Activated CD8-positive, alpha-beta memory T cell treated with anti-CD3 and anti-CD28 coated beads, Interleukin-2, amount 50 U/mL, for 24 hours (primary cell): Measurements from ENCODE around the gene TYW1.
"Not testable (repeated sequence)": the region's sequence is repeated elsewhere in the genome, so short reads cannot be mapped to it uniquely, and the experiment has no call there.

ENCODE experiments used
- DNase-seq: peaks from one replicate; pipeline ENCODE4 v3.0.0-alpha.2; 2020; ENCODE audit errors: extremely low read depth

The TYW1 gene

DNA sequence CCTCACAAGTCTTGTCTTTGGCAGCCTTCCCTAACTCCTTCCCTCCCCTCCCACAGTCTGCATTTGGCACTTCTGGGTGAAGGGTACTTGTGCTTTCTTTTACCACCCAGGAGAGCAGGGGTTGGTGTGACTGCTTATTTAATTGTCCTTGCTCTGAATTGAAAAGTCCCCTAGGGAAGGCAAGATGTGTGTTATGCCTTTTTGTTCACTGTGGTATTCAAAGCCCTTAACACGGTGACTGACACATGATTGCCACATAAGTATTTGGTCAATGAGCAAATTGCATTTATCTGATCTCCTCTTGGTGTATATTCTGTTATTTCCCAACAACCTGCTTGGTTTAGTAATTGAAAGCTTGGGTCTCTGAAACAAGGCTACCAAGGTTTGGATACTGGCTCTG lies 134.1 kb downstream of the TYW1 start:
- not testable (repeated sequence) for DNase-seq

DNA sequence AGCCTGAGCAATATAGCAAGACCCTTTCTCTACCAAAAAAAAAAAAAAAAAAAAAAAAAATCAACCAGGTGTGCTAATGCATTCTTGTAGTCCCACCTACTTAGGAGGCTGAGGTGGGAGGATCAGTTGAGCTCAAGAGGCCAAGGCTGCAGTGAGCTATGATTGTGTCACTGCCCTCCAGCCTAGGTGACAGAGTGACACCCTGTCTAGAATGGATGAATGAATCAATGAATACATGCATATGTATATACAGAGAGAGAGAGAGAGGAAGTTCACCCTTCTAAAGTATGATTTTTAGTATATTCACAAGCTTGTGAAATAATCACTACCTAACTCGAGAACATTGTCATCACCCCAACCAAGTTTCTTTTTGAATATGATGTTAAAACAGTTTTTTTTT lies 138.3 kb downstream of the TYW1 start:
- not testable (repeated sequence) for DNase-seq

DNA sequence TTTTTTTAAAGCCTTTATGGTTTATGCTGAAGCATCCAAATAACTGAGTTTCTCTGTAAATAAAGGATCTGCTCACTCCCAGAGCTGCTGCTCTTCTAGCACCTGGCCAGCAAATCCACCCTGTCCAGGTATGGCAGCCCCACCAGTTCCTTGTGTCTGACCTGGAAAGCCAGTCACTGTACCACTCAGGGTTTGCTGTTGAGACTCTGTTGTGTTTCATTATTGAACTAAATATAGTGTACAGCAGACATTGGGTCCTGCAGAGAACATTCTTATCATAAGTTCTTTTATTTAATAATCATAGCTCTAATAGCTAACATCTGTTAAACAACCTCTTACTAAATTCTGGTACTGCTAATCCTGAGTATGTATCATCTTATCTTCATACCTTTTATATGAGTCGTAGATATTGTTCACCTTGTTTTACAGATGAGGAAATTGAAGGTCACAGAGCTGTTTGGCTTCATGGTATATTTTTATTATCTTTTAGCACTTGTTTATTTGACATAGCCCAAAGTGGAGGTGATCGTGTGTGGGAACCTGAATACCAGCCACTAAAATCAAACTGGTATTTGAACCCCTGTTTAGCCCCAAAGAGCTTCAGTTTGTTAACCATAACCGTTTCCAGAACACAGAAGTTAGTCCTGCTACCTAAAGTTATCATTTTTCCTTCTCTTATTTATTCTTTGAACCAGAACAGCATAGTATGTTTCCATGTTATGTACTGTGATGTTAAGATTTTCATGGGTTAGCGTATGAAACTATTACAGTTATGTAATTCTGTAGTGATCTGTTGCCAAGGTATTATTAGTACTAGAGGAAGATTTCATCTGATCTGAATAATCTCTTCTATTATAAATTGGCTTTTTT lies 139.2 kb downstream of the TYW1 start:
- not testable (repeated sequence) for DNase-seq

DNA sequence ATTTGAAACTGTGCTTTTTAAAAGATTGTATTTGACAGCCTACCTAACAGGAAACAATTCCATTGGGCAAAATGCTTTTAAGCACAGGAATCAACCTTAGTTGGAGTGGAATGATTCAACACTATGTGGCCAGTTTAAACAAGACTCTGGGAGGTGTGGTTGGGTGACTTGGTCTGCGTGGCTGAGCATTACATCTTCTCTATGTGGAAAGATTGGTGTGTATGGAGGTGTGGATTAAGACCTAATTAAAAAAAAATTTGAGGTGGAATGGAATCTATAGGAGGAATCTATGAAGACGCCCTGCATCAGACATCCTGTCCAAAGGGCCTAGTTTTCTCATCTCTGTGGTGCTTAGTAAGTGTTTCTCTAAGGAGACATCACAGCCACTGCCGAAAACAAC lies 140.9 kb downstream of the TYW1 start:
- DNase-seq: not testable (repeated sequence)

DNA sequence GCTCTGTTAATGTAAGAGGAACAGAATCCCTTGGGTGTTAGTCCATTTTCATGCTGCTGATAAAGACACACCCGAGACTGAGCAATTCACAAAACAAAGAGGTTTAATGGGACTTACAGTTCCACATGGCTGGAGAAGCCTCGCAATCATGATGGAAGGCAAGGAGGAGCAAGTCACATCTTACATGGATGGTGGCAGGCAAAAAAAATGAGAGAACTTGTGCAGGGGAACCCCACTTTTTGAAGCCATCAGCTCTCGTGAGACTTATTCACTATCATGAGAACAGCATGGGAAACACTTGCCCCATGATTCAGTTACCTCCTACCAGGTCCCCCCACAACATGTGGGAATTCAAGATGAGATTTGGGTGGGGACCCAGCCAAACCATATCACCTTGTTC lies 143.2 kb downstream of the TYW1 start:
- DNase-seq: not testable (repeated sequence)

DNA sequence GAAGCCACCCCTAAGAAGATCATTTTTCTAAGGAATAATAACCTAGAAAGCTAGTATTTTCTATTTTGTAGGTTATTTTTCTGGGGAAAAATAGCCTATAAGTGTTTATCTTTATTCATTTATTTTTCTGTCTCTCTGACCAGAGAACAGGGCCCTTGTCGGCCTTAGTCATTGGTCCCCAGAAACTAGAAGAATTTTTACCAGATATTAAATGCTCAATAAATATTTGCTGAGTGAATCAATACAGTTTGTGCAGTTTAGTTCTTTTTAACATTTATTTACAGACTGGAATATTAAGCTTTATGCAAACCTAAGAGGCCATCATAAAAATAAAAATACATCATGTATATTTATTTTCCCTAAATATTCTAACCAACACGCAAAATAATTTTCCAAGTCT lies 144.4 kb downstream of the TYW1 start:
- not testable (repeated sequence) for DNase-seq

DNA sequence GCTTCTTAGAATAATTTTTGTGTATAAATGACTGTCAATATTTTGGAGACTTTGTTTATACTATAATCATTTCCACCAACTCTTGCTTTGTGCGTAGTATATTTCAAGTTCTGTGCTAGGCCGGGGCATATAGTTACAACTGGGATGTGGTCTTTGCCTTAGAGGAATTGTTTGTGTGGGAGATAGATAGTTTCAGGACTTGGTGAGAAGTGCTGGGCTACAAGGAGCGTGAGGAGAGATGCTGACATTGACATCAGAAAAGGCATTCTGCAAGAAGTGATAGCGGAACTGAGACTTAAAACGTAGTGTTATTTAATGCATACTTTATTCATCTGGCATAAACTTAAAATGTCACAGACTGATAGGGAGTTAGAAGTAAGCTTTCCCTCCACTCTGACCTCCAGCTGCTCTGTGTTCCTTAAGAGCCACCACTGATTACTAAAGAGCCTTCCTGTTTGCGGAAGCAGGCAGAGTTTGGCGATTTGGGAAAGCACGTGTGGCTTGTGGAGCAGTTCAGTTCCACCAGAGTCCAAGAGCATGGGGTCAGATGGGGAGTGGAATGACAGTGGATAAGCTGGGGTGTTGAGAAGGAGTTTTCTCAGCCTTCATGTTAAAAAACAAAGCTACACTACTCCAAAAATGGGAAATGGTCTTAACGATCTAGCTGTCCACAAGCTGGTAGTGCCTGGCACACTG lies 146.6 kb downstream of the TYW1 start:
- DNase-seq: not testable (repeated sequence)

DNA sequence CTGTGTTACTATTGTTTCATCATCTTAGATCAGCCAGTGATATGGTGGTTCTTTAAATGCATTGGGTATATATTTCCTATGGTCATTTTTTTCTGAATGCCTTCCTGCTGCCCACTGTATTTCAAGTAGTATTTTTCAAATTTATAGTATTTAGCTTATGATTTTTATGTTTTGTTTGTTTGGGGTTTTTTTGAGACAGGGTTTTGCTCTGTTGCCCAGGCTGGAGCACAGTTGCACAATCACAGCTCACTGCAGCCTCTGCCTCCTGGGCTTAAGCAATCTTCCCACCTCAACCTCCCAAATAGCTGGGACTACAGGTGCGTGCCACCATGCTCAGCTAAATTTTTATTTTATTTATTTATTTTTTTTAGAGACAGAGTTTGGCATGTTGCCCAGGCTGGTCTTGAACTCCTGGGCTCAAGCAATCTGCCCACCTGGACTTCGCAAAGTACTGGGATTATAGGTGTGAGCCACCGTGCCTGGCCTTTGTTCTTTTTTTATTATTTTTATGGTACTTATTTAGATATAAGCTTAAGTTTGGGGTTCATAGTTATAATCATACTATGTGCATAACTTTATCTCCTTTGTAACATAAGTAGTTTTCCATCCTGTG lies 149.1 kb downstream of the TYW1 start:
- not testable (repeated sequence) for DNase-seq

DNA sequence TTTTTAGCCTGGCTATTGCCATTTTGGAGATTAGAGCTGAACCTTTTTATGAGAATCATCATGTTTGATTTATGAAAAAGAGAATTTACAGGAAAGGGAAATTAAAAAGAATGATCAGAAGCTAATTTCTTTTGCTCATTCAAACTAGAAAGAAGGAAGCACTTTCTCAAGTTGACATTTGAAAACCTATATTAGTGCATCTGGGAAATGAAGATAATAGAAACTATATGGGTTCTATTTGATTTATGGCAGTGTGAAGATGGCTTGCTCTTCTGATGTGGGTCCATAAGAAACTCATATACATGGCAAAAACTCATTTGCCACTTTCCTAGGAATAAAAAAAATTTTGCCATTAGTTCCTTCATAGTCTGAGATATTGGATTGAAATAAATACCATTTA lies 152.5 kb downstream of the TYW1 start:
- DNase-seq: not testable (repeated sequence)

DNA sequence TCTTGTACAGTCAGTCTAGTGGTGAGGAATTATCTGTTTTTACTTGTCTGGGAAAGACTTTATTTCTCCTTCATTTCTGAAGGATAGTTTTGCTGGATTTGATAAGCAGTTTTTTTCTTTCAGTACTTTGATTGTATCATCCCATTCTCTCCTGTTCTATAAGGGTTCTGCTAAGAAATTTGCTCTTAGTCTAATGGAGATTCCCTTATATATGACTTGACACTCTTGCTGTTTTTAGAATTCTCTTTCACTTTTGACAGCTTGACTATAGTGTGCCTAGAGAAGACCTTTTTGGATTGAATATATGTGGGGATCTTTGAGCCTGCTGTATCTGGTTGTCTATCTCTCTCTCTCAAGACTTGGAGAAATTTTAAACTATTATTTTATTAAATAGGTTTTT lies 157.7 kb downstream of the TYW1 start:
- DNase-seq: not testable (repeated sequence)

DNA sequence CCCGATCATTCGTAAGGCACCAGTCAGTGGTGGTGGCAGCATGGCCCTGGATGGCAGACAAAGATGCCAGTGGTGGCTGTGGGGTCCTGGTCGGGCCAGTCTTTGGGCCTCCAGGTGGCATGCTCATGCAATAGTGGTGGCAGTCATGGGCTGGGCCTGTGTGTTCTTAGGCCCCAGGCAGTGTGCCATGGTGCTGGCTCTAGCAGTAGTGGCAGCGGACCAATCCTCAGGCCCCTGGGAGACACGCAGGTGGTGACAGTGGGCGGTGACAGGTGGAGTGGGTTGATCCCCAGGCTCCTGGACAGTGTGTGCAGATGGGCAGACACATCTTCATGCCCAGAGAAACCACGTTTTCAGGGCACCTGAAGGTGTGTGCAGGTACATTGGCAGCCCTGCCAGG lies 159.4 kb downstream of the TYW1 start:
- not testable (repeated sequence) for DNase-seq

DNA sequence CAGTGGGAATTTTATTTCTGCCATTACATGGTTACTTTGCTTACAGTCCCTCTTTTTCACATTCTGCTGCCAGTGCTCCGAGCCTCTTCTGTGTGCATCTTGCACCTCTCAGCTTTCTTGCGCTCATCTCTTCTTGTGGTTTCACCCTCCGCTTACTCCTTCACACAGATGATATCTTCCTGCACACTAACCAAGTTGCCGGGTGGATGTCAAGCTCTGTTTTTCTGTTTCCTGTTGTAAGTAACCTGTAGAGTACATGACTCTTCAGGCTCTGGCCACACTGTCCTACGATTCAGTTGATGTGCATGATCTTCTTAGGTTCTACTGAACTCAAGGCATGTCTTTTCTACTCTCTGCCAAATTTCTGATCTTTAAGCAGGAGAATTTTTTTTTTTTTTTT lies 166.7 kb downstream of the TYW1 start:
- not testable (repeated sequence) for DNase-seq

DNA sequence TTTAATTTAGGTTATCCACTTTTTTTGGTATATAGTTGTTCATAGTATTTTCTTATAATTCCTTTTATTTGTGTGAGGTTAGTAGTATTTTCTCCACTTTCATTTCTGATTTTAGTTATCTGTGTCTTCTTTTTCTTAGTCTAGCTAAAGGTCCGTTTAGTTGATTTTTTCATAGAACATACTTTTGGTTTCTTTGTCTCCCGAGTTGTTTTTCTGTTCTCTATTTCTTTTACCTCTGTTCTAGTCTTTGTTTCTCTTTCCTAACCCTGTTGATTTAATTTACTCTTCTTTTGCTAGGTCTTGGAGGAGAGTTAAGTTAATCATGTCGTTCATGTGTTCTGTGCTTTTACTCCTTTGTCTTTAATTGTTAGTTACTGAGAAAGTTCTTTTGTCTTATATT lies 174.5 kb downstream of the TYW1 start:
- DNase-seq: not testable (repeated sequence)

DNA sequence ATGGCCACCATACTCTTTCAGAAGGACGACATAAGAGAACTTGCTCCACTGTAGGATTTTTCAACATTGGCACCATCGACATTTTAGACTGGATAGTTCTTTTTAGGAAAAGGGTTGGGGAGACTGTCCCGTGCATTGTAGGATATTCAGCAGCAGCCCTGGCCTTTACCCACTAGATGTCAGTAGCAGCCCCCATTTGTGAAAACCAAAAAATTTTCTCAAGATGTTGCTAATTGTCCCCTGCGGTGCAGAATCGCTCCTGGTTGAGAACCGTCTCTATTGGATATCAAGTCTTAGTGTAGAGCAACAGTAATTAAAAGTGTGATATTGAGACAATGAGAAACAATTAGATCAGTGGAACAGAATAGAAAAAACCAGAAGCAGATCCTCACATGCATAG lies 180.1 kb downstream of the TYW1 start:
- not testable (repeated sequence) for DNase-seq

DNA sequence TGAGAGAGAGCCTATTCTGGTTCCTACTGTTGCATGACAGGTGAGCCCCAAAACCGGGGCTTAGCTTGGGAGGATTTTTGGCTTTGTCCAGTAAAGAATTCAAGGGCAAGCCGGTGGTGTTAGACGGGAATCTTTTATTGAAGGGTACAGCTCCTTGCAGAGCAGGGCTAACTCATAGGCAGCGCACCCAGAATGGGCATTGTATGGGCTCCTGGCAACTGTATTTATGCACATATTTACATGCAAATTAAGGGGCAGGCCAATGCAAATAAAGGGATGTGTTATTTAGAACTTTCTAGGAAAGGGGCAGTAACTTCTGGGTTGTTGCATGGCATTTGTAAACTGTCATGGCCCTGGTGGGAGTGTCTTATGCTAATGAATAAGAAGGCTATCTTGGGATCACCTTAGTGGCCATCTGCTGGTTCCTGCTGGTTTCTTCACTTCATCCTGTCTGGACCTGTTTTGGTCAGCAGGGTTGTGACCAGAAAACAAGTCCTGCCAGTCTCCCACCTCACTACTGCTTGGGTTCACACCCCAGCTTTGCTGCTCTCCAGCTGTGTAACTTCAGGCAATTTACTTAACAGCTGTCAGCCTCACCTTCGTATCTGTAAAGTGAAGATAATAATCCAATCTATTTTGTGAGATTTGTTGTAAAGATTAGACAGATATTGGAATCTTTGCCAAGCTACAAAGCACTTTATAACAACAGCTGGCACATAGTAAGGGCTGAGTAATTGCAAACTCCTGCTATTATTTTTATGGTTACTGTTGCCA lies 182.5 kb downstream of the TYW1 start:
- not testable (repeated sequence) for DNase-seq

DNA sequence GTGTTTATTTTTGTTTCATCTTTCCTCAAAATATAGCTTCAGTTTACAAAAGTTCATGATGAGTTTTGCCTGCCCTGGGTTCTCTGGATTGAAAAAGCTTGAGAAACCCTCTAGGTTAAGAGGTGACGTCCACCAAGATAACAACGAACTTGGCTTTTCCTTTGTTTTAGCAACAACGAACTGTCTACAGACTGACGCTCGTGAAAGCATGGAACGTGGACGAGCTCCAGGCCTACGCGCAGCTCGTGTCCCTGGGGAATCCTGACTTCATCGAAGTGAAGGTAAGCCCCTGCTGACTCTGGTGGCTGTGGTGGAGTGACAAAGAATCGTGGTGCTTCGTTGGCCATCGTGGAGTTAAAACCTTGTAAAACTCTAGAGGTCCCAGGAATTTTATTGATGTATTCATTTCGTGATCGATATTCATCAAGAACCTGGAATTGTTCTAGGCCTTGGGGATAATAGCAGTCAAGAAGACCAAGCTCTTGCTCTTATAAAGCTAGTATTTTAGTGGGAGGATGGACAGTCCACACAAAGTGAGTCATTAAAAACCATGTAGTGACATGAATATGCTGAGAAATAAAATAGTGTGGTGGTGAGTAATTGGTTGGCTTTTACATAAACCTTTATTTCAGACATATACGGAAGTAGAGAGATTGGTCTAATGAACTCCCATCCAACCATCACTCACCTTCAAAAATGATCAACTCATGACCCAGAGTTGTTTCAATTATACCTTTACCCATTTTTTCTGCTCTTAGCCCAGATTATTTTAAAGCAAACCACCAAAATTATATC lies 186.5 kb downstream of the TYW1 start:
- not testable (repeated sequence) for DNase-seq

DNA sequence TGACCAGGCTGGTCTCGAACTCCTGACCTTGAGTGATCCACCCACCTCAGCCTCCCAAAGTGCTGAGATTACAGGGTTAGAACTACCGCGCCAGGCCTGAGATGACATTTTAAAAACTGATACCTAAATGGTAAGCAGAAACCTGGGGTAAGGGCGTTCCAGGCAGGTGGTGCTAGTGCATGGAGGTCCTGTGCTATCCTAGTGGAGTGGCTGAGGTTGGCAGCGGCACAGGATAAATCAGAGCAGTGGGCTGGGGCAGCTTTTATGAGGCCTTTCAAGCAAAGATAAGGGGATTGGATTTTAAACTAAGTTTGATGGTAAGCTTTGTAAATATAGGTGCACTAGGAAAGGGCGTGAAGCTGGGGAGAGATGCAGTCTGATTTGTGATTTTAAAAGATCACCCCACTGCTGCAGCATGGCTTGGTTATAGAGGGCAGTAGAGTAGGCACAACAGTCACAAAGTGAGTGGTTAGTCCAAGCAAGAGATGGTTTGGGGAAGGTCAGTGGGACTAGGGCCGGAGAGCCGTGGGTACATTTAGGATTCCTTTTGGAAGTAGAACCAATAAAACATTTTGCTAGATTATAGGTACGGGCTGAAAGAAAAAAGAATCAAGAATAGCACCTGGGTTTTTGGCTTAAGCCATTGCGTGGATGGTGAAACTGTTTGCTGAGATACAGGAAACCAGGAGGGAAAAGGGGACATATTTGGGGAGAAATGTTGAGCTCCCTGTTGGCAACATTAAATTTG lies 188.5 kb downstream of the TYW1 start:
- not testable (repeated sequence) for DNase-seq

DNA sequence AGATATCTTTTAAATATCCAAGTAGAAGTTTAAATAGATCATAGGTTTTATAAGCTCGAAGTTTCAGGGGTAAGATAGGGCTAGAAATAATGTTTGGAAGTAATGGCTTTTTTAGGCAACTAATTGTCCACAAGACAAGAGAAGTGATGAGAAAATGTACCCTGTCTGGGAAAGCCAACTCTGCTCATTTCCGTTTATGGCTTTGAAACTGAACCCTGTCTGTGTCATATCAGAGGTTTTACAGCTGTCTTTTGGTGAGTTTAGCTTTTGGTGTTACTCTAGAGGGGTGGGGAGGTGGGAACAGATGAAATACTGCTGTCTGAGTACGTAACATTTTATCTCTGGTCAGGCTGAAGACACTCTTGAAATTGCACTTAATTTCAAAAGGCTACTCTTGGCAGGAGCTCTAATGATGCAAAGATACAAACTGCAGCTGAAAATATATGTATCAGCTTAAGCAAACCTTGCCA lies 189.1 kb downstream of the TYW1 start:
- not testable (repeated sequence) for DNase-seq

DNA sequence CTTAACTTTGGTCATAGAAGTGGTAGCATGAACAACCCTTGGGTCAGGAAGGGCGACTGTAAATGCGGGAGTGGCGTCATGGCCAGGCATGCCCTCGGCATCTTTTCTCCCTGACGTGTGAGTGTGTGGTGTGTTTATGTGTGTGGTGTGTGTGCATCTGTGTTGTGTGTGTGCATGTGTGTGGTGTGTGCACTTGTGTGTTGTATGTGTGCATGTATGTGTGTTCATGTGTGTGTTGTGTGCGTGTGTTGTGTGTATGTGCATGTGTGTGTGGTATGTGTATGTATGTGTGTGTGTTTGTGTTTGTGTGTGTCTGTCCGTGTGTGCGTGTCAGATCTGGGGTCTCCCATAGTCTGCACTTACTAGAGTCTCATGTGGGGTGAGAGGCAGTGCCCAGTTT lies 192.5 kb downstream of the TYW1 start:
- DNase-seq: not testable (repeated sequence)
